ENCODE results near the gene PAK6. TPM values are rescaled to one million over a fixed set of nuclear protein-coding genes. Genes with fewer than 3 reads are reported as not detected.

PAK6 gene
- total RNA-seq, 1 donor from 2014 or later: 3.4 TPM

DNA sequence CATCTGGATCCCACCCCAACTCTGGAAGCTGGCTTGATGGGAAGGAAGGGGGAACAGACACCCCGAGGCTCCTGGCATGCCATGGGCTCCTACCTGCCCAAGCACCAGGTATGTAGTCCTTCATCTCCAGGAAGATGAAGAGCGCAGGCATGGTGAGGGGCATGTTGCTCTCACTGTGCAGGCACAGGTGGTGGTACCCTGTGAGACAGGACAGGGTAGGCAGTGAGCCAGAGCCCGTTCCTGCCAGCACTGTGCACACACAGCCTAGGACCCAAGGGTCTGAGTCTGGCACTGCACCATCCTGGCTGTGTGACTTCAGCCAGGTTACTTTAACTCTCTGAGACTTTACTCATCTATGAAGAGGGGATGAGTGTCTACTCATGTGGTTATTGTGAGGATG is 53.4 kb downstream of the PAK6 start:
- DNase-seq (ENCODE audit: low read depth): no peak

GRCh38 chr15:40293006-40293405 is 54.1 kb downstream of the PAK6 start:
- no peak for DNase-seq (ENCODE audit: low read depth)

DNA sequence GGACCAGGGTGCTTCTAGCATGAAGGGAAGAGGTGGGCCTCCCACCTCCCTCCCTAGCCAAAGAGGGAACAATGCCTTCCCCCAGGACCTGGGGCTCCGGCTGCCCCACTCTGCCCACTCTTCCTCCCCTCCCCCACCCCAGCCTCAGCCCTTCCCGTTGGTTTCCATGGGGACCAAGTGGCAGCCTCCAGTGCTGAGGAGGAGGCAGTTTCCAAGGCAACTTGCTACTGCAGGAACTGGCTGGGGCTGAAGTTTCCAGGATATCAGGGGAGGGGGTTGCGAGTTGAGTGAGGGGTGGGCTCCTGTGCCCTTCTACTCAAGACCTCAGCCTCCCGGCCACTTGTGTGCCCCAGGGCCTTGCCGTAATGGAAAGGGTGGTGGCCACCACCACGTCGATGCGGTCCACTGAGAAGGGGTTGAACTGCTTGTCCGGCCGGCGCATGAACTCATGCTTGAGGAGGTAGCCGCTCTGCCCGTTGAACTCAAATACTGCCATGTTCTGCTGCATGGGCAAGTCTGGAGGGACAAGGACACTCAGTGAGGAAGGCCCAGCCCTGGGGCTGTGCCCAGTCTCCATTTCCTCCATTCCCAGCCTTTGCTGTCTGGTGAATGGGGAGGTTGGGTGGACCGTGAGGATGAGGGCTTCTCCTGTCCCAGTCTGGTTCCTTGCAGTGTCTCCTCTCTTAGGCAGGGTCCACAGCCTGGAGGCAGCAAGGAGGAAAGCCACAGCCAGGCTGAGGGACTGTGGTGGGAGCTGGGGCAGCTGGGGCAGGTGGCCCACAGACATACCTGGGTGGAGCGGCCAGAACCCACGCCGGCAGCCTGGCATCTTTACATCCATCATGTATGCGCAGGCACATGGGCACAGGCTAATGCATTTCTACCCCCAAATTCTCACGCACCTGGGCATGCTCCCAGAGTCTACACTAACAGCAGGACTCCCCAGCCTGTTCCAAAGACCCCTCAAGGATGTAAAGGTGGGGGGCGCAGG is 55.3 kb downstream of the PAK6 start:
- DNase-seq (ENCODE audit: low read depth): no peak

DNA sequence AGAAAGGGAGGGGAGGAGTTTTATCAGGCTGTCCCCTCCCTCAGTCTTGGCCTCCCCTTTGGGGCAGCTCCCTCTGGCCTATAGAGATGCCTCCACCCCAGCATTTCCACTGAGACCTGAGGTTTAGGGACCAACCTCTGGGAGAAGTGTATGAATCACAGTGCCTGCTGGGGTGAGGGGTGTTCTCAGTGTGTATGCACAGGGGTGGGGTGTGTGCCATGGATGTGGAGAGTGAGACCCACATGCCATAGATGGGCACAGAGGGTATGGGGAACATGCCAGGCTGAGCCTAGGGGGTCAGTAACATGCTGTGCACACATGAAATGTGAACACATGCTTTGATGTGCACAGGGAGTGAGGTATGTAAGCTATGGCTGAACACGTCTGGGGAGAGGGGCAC is 56.4 kb downstream of the PAK6 start:
- no peak for DNase-seq (ENCODE audit: low read depth)

DNA sequence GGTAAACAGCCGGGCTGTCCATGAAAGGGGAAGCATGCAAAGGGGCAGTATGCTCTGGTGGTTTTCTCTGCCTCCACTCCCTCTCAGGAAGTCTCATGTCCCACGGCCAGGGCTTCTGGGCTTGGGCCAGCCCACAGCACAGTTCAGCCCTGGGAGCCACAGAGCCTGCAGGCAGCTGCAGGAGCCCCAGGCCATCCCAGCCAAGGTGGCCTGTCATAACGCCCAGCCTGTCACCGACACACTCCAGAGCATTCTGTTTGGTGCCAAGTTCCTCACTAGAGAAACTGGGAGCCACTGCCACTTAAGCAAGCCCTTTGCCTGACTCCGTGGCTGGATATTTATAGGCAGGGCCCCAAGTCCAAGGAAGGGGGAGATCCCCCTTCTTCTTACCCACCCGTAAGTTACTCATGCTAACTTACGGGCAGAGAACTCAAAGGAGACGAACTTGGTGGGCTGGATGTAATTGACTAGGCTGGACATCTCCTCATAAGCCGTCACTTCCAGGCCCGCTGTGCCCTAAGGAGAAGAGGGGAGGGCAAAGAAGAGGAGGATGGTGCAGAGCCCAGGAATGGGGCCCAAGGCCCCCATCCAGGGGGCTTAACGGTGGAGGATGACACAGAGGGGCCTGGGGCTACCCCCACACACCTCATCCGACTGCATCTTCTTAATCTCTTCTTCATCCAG is 57.2 kb downstream of the PAK6 start:
- no peak for DNase-seq (ENCODE audit: low read depth)

DNA sequence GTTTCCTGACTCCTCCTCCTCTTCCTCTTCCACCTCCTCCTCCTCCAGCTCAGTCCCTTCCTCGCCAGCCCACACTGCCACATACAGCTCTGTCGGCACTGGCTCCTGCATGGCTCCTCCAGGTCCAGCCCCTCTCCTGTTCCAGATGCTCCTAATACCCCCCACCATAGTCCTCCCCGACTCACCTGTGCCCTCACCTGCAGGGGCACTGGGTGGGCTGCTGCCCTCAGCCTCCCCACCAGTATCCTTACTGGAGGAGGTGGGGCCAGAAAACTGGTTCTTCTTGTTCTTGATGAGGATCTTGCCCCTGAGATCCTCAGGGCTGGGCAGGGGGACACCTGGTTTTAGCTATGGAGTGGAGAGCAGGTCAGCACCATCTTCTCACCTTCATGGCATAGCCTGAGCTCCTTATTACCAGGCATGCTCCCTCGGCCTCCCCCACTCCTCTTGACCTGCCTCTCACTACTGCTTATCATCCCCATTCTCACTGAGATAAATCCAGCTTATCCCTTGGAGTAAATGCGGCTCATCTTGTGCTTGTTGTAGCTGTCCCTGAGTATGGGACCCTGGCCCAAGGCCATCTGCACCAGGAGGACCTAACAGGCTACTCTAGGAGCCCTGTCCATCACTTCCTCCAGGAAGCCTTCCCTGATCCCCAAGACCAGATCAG is 57.8 kb downstream of the PAK6 start:
- no peak for DNase-seq (ENCODE audit: low read depth)

DNA sequence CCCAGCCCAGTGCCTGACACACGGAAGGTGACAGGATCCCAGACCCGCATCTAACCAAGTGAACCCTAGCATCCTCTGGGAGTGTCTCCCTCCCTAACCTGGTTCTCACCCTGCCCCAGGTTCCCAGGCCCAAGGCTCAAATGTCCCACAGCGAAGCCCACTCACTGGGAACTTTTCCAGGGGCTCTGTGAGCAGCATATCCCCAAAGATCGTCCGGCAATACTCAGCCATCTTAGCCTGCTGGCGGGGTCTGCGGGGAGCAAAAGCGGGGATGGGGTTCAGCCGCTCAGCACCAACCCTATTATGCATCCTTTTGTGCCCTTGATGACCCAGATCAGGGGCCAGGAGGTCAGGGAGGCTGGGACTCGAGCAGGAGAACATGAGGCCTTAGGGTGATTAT is 58.5 kb downstream of the PAK6 start:
- no peak for DNase-seq (ENCODE audit: low read depth)

GRCh38 chr15:40298216-40298935 is 59.5 kb downstream of the PAK6 start:
- no peak for DNase-seq (ENCODE audit: low read depth)

DNA sequence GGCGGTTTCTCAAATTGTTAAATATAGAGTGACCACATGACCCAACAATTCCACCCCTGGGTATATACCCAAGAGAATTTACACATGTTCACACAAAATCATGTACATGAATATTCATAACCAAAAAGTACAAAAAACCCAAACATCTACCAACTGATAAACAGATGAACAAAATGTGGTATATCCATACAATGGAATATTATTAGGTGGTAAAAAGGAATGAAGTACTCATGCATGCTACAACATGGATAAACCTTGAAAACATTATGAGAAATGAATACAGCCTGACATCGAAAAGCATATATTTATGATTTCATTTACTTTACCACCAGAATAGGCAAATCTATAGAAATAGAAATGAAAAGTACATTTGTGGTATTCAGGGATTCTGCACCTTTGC is 61.5 kb downstream of the PAK6 start:
- no peak for DNase-seq (ENCODE audit: low read depth)

DNA sequence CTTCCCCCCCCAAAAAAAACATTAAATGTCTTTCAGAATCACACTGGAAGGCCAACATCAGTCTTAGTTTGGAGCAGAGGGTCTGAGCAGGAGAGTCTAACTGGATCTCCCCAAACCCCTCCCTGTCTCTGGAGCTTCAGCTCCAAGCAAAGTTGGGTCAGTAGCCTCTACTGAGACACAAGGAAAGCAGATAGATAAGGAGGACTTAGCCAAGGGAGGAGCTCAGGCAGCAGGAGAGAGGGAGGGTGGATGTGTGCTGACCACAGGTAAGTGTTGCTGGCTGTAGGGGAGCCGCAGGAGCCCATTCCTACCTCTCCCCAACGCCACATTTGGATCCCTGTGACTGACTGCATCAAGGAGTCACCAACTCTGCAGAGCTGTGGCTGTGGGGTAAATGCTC is 61.9 kb downstream of the PAK6 start:
- no peak for DNase-seq (ENCODE audit: low read depth)

- DNase-seq (ENCODE audit: low read depth): no peak
Observed at GRCh38 chr15:40301467-40302179, 62.8 kb downstream of the PAK6 start.

GRCh38 chr15:40302288-40302886 is 63.5 kb downstream of the PAK6 start:
- DNase-seq (ENCODE audit: low read depth): no peak

- no peak for DNase-seq (ENCODE audit: low read depth)
Observed at GRCh38 chr15:40302981-40303380, 64.1 kb downstream of the PAK6 start.

DNA sequence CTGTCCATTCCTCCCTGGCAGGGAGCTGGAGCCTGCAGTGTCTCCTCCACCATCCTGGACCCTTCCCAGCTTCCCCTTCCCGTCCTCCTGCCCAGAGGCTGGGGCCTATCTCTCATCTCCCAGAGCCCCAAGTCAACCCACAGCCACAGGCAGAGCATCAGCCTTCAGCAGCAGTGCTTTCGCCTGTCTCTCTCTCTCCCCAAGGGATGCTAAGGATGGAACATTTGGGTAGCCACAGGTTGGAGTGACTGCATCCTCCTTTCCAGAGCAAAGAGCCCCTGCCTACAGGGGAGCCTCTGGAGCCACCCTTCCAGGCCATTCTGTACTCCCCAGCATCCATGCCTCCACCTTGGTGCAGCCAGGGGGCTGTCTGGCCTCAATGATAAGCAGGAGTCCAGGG is 64.7 kb downstream of the PAK6 start:
- DNase-seq (ENCODE audit: low read depth): no peak

- no peak for DNase-seq (ENCODE audit: low read depth)
Observed at GRCh38 chr15:40305281-40305680, 66.4 kb downstream of the PAK6 start.

DNA sequence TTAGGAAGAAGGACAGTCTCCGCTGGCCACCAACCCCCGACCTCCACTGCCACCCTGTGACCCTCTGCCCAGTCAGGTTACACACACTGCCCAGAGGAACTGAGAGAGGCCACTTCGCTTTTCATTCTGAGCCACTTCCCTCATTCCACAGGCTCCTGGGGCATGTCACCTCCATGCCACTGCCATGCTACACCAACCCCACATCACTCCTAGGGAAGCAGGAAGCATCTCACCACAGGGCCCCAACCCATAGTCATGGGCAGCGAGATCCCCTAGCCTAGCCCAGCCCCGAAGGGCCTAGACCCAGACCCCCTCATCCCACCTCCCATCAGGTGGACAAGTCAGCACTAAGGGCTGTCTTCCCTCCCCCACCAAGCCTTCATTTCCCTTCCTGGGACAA is 67.5 kb downstream of the PAK6 start:
- DNase-seq (ENCODE audit: low read depth): no peak

- DNase-seq (ENCODE audit: low read depth): no peak
Observed at GRCh38 chr15:40306908-40307307, 68.0 kb downstream of the PAK6 start.

GRCh38 chr15:40307421-40308211 is 68.8 kb downstream of the PAK6 start, which contains the start of gene PLCB2:
Gene PLCB2 (minus strand): TSS chr15:40307935. CDS start chr15:40307672, 263 bp downstream.
- no peak for DNase-seq (ENCODE audit: low read depth)

DNA sequence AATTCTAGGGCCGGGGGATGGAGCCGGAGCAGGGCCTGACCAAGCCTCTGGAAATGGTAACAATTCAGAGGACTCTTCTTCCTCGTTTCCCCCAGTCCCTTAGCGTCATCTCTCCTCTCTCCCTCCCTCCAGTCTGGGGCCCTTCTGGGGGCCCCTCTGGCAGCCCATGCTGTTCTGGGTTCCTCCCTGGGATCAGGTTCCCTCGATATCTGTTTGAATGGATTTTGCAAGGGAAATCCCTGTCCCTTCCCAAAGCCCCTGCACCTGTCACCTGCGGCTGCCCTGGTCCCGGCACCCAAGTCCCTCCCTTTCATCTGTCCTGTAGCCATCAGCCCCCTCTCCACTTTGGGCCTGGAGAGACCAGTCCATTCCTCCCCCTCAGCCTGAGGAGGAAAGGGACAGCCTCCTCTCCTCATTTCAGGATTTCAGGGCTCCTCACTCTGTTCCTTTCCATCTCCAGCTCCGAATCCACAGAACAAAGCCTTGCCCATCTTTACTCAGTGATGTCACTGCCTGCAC is 70.5 kb downstream of the PAK6 start:
- DNase-seq (ENCODE audit: low read depth): no peak

All from renal cortical epithelial cell (primary cell).